Body of pancreas (tissue), 4 donors: Measurements from ENCODE around the gene KRTAP19-6.

Source experiments
- CTCF ChIP-seq, 7 experiments: fragments of 450-650 bp in 4 of 7; fragments of 200-600 bp in 3 of 7; sonication (generic) in 3 of 7; IDR thresholded peaks; one replicate each; pipeline ENCODE4 v1.5.1; 2016 to 2019; ENCODE audit warnings: antibody characterized with exemption in 7 of 7
- POLR2A ChIP-seq, 3 donors: fragments of 450-650 bp; IDR thresholded peaks; one replicate each; pipeline ENCODE4 v1.6.1; 2016; ENCODE audit warnings: antibody characterized with exemption in 3 of 3, mild to moderate bottlenecking in 2 of 3

- TF ChIP-seq POLR2A (IDR thresholded peaks at IDR 0.05) = no peak
- no peak for TF ChIP-seq CTCF (IDR thresholded peaks at IDR 0.05)
These were observed 26.0 kb downstream of the KRTAP19-6 start for GRCh38 chr21:30515681-30516080.
